K562 (cell line): ENCODE measurements around the gene PDZD8. TPM values are rescaled to one million over a fixed set of nuclear protein-coding genes. Genes with fewer than 3 reads are reported as not detected.

Experiments used
- ATAC-seq: fragments of 200-7000 bp; cut with Tn5 transposase; 3 replicates; pipeline ENCODE4 v1.9.1; 2020; ENCODE audit warnings: moderate library complexity
- BruUV-seq: library from RNA; stranded (reverse); fragments of 400-500 nt; replicated peaks from 2 replicates; lab custom pipeline; 2021; lab: Mats Ljungman, UMichigan
- CTCF ChIA-PET: fragments of 300-600 bp; formaldehyde crosslinking; extraction: SDS; loops from one replicate; lab custom pipeline; 2021; ENCODE audit warnings: low intra/inter-chr PET ratio; lab: Yijun Ruan, JAX
- POLR2A ChIA-PET: fragments of 300-600, 350-650 bp; sonication (Branson Sonifier 250); formaldehyde crosslinking; extraction: SDS; loops from one replicate; lab custom pipeline; 2021; ENCODE audit warnings: antibody characterized with exemption, inconsistent platforms; lab: Yijun Ruan, JAX
- DNase-seq, 4 experiments: peaks; one replicate each; pipeline versions ENCODE4 v3.0.0 to v3.0.0-alpha.2; 2011 to 2018; ENCODE audit warnings: low spot score in 3 of 4, mixed read lengths in 3 of 4; ENCODE audit errors: extremely low read depth in 1 of 4
- FAIRE-seq: peaks from 2 replicates; lab custom pipeline; 2011; peaks lifted over from hg19 to GRCh38; lab: Jason Lieb, UNC
- H2AFZ ChIP-seq: 2 replicates; pipeline ENCODE4 v1.6.0; 2011; ENCODE audit warnings: low read depth, low read length, control low read depth, inconsistent platforms
- H3K27ac ChIP-seq: fragments of 200-600 bp; 3 replicates; pipeline ENCODE4 v1.8.0; 2011; ENCODE audit warnings: low read depth, mild to moderate bottlenecking, control low read depth, inconsistent platforms, low read length, moderate library complexity, mixed read lengths; ENCODE audit errors: extremely low read depth
- H3K27me3 ChIP-seq, 2 experiments: fragments of 300-600 bp in 1 of 2; 2 replicates in 1 of 2; 3 replicates in 1 of 2; pipeline versions ENCODE4 v1.6.0 to v1.8.0; 2011; ENCODE audit warnings: inconsistent platforms in 2 of 2, low read length in 2 of 2, mild to moderate bottlenecking in 1 of 2, mixed read lengths in 1 of 2, moderate library complexity in 1 of 2; ENCODE audit not compliant: control insufficient read depth in 2 of 2, insufficient read depth in 2 of 2
- H3K36me3 ChIP-seq: fragments of 300-600 bp; 3 replicates; pipeline ENCODE4 v1.8.0; 2011; ENCODE audit warnings: mild to moderate bottlenecking, low read length, inconsistent platforms; ENCODE audit not compliant: control insufficient read depth, insufficient read depth
- H3K4me1 ChIP-seq, 2 experiments: fragments of 200-600 bp in 1 of 2; replicated peaks in 1 of 2; 2 replicates in 1 of 2; 3 replicates in 1 of 2; pipeline versions ENCODE4 v1.5.1 to v1.8.0; 2011; ENCODE audit warnings: inconsistent platforms in 2 of 2, low read length in 2 of 2, mild to moderate bottlenecking in 1 of 2, mixed read lengths in 1 of 2, moderate library complexity in 1 of 2; ENCODE audit not compliant: control insufficient read depth in 2 of 2, insufficient read depth in 2 of 2
- H3K4me2 ChIP-seq: 2 replicates; pipeline ENCODE4 v1.6.1; 2011; ENCODE audit warnings: low read length, control low read depth, inconsistent platforms, mixed read lengths; ENCODE audit not compliant: insufficient read depth
- H3K4me3 ChIP-seq: fragments of 200-600 bp; sonication (generic), shearing (Covaris generic); 2 replicates; pipeline ENCODE4 v1.5.1; 2016; ENCODE audit warnings: control low read depth, inconsistent platforms
- H3K79me2 ChIP-seq: fragments of 200-600 bp; 3 replicates; pipeline ENCODE4 v1.8.0; 2011; ENCODE audit warnings: low read length, inconsistent platforms; ENCODE audit not compliant: control insufficient read depth, insufficient read depth
- H3K9ac ChIP-seq, 2 experiments: 2 replicates each; pipeline versions ENCODE4 v1.6.0 to v1.6.1; 2011; ENCODE audit warnings: low read depth in 2 of 2, low read length in 2 of 2, control low read depth in 1 of 2, inconsistent platforms in 1 of 2, mild to moderate bottlenecking in 1 of 2, mixed read lengths in 1 of 2; ENCODE audit not compliant: insufficient read depth in 1 of 2
- H3K9me1 ChIP-seq: one replicate; pipeline ENCODE4 v1.6.0; 2011; ENCODE audit warnings: inconsistent platforms, mild to moderate bottlenecking, low read length, moderate library complexity; ENCODE audit not compliant: control insufficient read depth, insufficient read depth
- H3K9me3 ChIP-seq: replicated peaks from 2 replicates; pipeline ENCODE4 v1.5.1; 2011; ENCODE audit warnings: low read depth, low read length, inconsistent platforms; ENCODE audit not compliant: control insufficient read depth, insufficient read depth
- H4K20me1 ChIP-seq: replicated peaks from 2 replicates; pipeline ENCODE4 v1.6.1; 2011; ENCODE audit warnings: low read length, inconsistent platforms, mixed read lengths; ENCODE audit not compliant: control insufficient read depth, insufficient read depth
- CTCFL ChIP-seq: IDR thresholded peaks from 2 replicates; pipeline ENCODE4 v1.6.1; 2011; ENCODE audit warnings: borderline replicate concordance, low read depth, mild to moderate bottlenecking, moderate library complexity, low read length; ENCODE audit not compliant: insufficient read depth, poor library complexity, severe bottlenecking
- DDX20 ChIP-seq: fragments of 450-650 bp; IDR thresholded peaks from 2 replicates; pipeline ENCODE4 v1.6.1; 2016; ENCODE audit warnings: missing genetic modification characterization, low read depth, mild to moderate bottlenecking, missing compliant biosample characterization, moderate library complexity
- GTF2E2 ChIP-seq: fragments of 200-800 bp; sonication (Bioruptor generic); IDR thresholded peaks from 2 replicates; pipeline ENCODE4 v1.6.1; 2016; ENCODE audit warnings: missing genetic modification characterization, missing compliant biosample characterization
- HDAC6 ChIP-seq: IDR thresholded peaks from 2 replicates; pipeline ENCODE4 v1.6.1; 2012; ENCODE audit warnings: low read depth, mild to moderate bottlenecking, control low read depth, inconsistent platforms, low read length, moderate library complexity
- NRF1 ChIP-seq, 2 experiments: fragments of 450-650 bp; IDR thresholded peaks in 1 of 2; conservative IDR thresholded peaks in 1 of 2; 2 replicates each; pipeline ENCODE4 v1.6.1; 2014; ENCODE audit warnings: mild to moderate bottlenecking in 2 of 2
- PHF20 ChIP-seq: fragments of 450-650 bp; IDR thresholded peaks from 2 replicates; pipeline ENCODE4 v1.6.1; 2018; ENCODE audit not compliant: partially characterized antibody
- PML ChIP-seq: IDR thresholded peaks from 2 replicates; pipeline ENCODE4 v1.6.1; 2012; ENCODE audit warnings: low read length, inconsistent platforms
- RAD51 ChIP-seq: fragments of 450-650 bp; IDR thresholded peaks from 2 replicates; pipeline ENCODE4 v1.7.1; 2016; ENCODE audit warnings: low read depth, mild to moderate bottlenecking, borderline replicate concordance
- RHOXF2B ChIP-seq: fragments of 250-450 bp; sonication (Bioruptor Pico); conservative IDR thresholded peaks from 2 replicates; pipeline ENCODE4 v1.5.1; 2021
- ZNF668 ChIP-seq: fragments of 250-450 bp; sonication (Bioruptor Pico); IDR thresholded peaks from 2 replicates; pipeline ENCODE4 v1.8.0; 2022; ENCODE audit warnings: mild to moderate bottlenecking, inconsistent platforms
- WGBS: fragments of 100-300 bp; shearing (Covaris generic); methylation state at CpG from one replicate; pipeline ENCODE4 v1.1.6; 2016; ENCODE audit warnings: low coverage, mixed read lengths; ENCODE audit not compliant: insufficient coverage; ENCODE audit errors: missing lambda C conversion rate; 5-methylcytosine and 5-hydroxymethylcytosine counted together
- in situ Hi-C: fragments of 300-500 bp; cut with MboI; formaldehyde crosslinking; loops from 4 replicates; pipeline ENCODE4 v1.15.0; 2018; ENCODE audit warnings: inconsistent platforms, mixed read lengths
- intact Hi-C: fragments of 100-400 bp; cut with micrococcal nuclease; formaldehyde crosslinking; loops from 2 replicates; pipeline ENCODE4 v1.14.2; 2022
- polyA plus RNA-seq, 8 experiments: library from polyadenylated mRNA; depleted of rRNA in 4 of 8; stranded (reverse) in 5 of 8; unstranded in 3 of 8; fragments of >200 nt; fragmentation: Nextera tagmentation in 2 of 8; fragmentation: Illumina TruSeq in 1 of 8; extraction: Ambion mirVana in 2 of 8; extraction: Trizol in 1 of 8; gene quantifications; 2 replicates each; pipeline versions ENCODE4 v1.2.1 to v1.2.3, GENCODE V29; 2011 to 2014; ENCODE audit warnings: inconsistent platforms in 1 of 8, missing spikeins in 1 of 8
- total RNA-seq, 7 experiments: library from RNA; depleted of rRNA in 6 of 7; stranded (reverse); fragments of >200 nt in 6 of 7; fragmentation: Illumina TruSeq in 2 of 7; extraction: Trizol in 2 of 7; gene quantifications; 2 replicates each; pipeline versions ENCODE4 v1.2.1 to v1.2.3, GENCODE V29; 2011 to 2021; ENCODE audit warnings: low replicate concordance in 1 of 7

The PDZD8 gene
- total and polyA plus RNA-seq, 9 of the 15 experiments (the other 6 are each of a cell fraction or from before 2014, with no cell fraction given) = 5.5 to 53.4 (median 36.8) TPM

GRCh38 chr10:117250411-117250810 is 124.8 kb downstream of the PDZD8 start:
- CTCF ChIA-PET = no interaction called here
- ATAC-seq (no peak), DNase-seq (no peak), FAIRE-seq (no peak)
- no peak overlapping the region for H3K27ac ChIP-seq
- WGBS = 1% methylated on average over 7 of the region's 7 CpGs
- BruUV-seq = no TSS peak
- H3K4me2 ChIP-seq = no peak overlapping the region
- H3K27me3 ChIP-seq = peaks cover 20 to 35% of the 10 kb centered on the region in 2 experiments
- no peaks in the 10 kb centered on the region for H3K79me2 ChIP-seq
- POLR2A ChIA-PET = interaction anchor here (0.7 kb wide), 1 partner anchor 251 kb away, joined by 3 read pairs; no protein-coding TSS in a partner anchor
- H3K9ac ChIP-seq = no peak overlapping the region
- intact Hi-C loops = no loop called here
- no peak overlapping the region for H3K4me3 ChIP-seq
- H3K9me1 ChIP-seq = no peaks in the 10 kb centered on the region
- TF ChIP-seq RAD51 (no peak), PML (no peak), PHF20 (no peak), GTF2E2 (tag) (no peak), CTCFL (no peak), DDX20 (tag) (no peak), ZNF668 (CRISPR knock-in tag) (no peak), NRF1 (conservative IDR thresholded peaks at IDR 0.05 in 1 of 2, IDR thresholded peaks at IDR 0.05 in 1 of 2) (no peak), HDAC6 (no peak), RHOXF2B (no peak)
- H3K4me1 ChIP-seq = no peaks in the 10 kb centered on the region; a peak in 2 of 5 replicates
- no peak overlapping the region for H2AFZ ChIP-seq
- H3K9me3 ChIP-seq = no peaks in the 10 kb centered on the region
- H3K36me3 ChIP-seq = no peaks in the 10 kb centered on the region
- in situ Hi-C loops = no loop called here
- no peaks in the 10 kb centered on the region for H4K20me1 ChIP-seq
